ENCODE data around the gene KCNK15. TPM values are rescaled to one million over a fixed set of nuclear protein-coding genes. Genes with fewer than 3 reads are reported as not detected.

Gene KCNK15
- total and polyA plus RNA-seq, 10 of the 15 experiments (the other 5 are each of a cell fraction or from before 2014, with no cell fraction given): not detected

- ChIA-PET POLR2A (no interaction called here), SMC1A (ENCODE audit: uncharacterized antibody, unreplicated experiment) (interaction anchor here (1.2 kb wide), 1 partner anchor 52 kb away, joined by 3 read pairs; no protein-coding TSS in a partner anchor), RAD21 (ENCODE audit: unreplicated experiment) (no interaction called here), CTCF (interaction anchor here (1.1 to 3.0 kb wide), 2 partner anchors 52 to 88 kb away, joined by 3 to 10 read pairs; no protein-coding TSS in a partner anchor)
- H3K4me2 ChIP-seq (ENCODE audit: control insufficient read depth, insufficient read depth): no peak overlapping the region
- peaks cover 7% of the 10 kb centered on the region for H3K4me1 ChIP-seq (ENCODE audit: control insufficient read depth, insufficient read depth, low read length)
- FAIRE-seq (no peak), DNase-seq (ENCODE audit: low read depth, low spot score) (no peak), ATAC-seq (no peak)
- in situ Hi-C loops (cut with MboI) (no loop called here), intact Hi-C loops (cut with micrococcal nuclease; ENCODE audit: unreplicated experiment) (no loop called here)
- H3K9me3 ChIP-seq (replicated peaks; ENCODE audit: control insufficient read depth, insufficient read depth, low read length): peaks cover 6% of the 10 kb centered on the region; the same call in 2 of the 3 replicates
- no peak for TF ChIP-seq SP1 (IDR thresholded peaks at IDR 0.05; ENCODE audit: low read depth, low read length)
- no peak for TF ChIP-seq SUPT20H (IDR thresholded peaks at IDR 0.05; ENCODE audit: borderline replicate concordance, control insufficient read depth, low read depth, low read length)
- TF ChIP-seq ZNF687 (IDR thresholded peaks at IDR 0.05): no peak
- TF ChIP-seq TARDBP (IDR thresholded peaks at IDR 0.05; ENCODE audit: borderline replicate concordance): no peak
- TF ChIP-seq CEBPZ (IDR thresholded peaks at IDR 0.05; ENCODE audit: low read depth, low read length): no peak
- TF ChIP-seq BACH1 (IDR thresholded peaks at IDR 0.05; ENCODE audit: borderline replicate concordance): no peak
- TF ChIP-seq NR2F1 (conservative IDR thresholded peaks at IDR 0.05): no peak
- no peak for TF ChIP-seq FOXK2 (IDR thresholded peaks at IDR 0.05)
- no peak for TF ChIP-seq NFXL1 (IDR thresholded peaks at IDR 0.05; ENCODE audit: borderline replicate concordance)
- no peak for TF ChIP-seq IRF3 (IDR thresholded peaks at IDR 0.05)
- TF ChIP-seq MEF2A (IDR thresholded peaks at IDR 0.05; ENCODE audit: insufficient read depth, low read depth, low read length): no peak
- TF ChIP-seq CBX3 (IDR thresholded peaks at IDR 0.05; ENCODE audit: borderline replicate concordance, low read depth): no peak
- TF ChIP-seq NR2C2 (IDR thresholded peaks at IDR 0.05; ENCODE audit: borderline replicate concordance, control insufficient read depth, insufficient read length, low read depth): no peak
- TF ChIP-seq BHLHE40 (IDR thresholded peaks at IDR 0.05; ENCODE audit: borderline replicate concordance in 1 of 2, low read depth in 2 of 2, low read length in 1 of 2): no peak
- TF ChIP-seq NFIC (IDR thresholded peaks at IDR 0.05; ENCODE audit: low read depth, low read length): no peak
- TF ChIP-seq POLR2AphosphoS5 (IDR thresholded peaks at IDR 0.05; ENCODE audit: low read length): no peak
- no peak for TF ChIP-seq RCOR1 (conservative IDR thresholded peaks at IDR 0.05; ENCODE audit: low read depth, low read length)
- no peak for TF ChIP-seq ZNF207 (IDR thresholded peaks at IDR 0.05; ENCODE audit: borderline replicate concordance)
- no TSS peak for BruUV-seq (replicated peaks)
- no peak overlapping the region; the same call in 1 of the 2 replicates for H2AFZ ChIP-seq (ENCODE audit: control insufficient read depth, low read depth, low read length)
- no peak overlapping the region for H3K4me3 ChIP-seq
- H3K36me3 ChIP-seq (ENCODE audit: control insufficient read depth in 2 of 2, insufficient read depth in 2 of 2, low read length in 1 of 2): no peaks in the 10 kb centered on the region
- H3K9ac ChIP-seq (ENCODE audit: control insufficient read depth, insufficient read depth, low read length): no peak overlapping the region
- H3K27me3 ChIP-seq (replicated peaks in 1 of 2; ENCODE audit: control insufficient read depth in 2 of 2, insufficient read depth in 2 of 2, low read length in 1 of 2): no peaks in the 10 kb centered on the region
- no peaks in the 10 kb centered on the region for H4K20me1 ChIP-seq (ENCODE audit: control insufficient read depth, insufficient read depth)
- no peaks in the 10 kb centered on the region for H3K79me2 ChIP-seq (ENCODE audit: control insufficient read depth, insufficient read depth, low read length)
- 81% methylated on average over 4 of the region's 4 CpGs for WGBS (ENCODE audit: insufficient coverage, insufficient replicate concordance, low lambda C conversion rate, missing lambda C conversion rate)
- H3K27ac ChIP-seq (ENCODE audit: control insufficient read depth, insufficient read depth): no peak overlapping the region
Observed at GRCh38 chr20:44737116-44737515, 8.5 kb upstream of the KCNK15 start.
